SIG-M5 treated with dmso at 0.1 percent for 504 hours (cell line): ENCODE data around the gene NLGN3.

Experiments
- DNase-seq: peaks from one replicate; lab custom pipeline; 2025; ENCODE audit not compliant: unreplicated experiment; lab: John Stamatoyannopoulos, UW

The NLGN3 gene

DNA sequence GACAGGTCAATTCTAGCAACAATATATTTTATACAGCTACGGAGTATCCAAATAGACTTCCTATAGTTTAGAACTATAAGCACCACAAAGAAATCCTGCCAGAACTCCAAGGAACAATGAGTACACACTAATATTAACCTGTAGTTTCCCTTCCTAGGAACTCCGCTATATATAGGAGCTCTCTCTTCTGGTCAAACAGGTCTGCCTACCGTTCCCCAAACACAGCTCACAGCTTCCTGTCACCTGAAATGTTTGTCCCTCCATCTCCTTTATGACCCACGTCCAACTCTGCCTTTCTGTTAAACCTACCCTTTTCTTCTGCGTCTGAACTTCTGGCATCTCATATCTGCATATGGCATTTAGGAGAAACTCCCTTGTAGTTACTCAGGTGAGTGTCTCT, 67.9 kb downstream of the NLGN3 start:
- no peak for DNase-seq

DNA sequence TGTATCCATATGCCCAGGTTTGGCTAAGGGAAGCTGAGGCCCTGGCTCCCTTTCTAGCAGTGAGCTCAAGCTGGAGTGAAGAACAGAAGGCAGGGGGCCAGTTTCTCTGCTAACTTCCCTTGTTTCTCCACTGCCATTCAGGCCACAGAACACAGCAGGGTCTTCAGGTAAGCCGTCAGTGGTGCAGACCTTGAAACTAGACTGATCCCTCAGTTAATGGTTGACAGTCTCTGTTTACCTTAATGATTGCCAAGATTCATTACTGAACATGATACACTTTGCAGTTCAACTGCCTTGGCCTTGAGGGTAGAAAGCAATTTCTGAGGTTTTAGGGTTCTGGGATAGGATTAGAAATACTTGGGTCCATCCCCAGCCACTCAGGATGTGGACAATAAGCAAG, 69.5 kb downstream of the NLGN3 start:
- DNase-seq: no peak

GRCh38 chrX:71214604-71215337, 70.1 kb downstream of the NLGN3 start:
- no peak for DNase-seq

- DNase-seq: no peak
Measured at GRCh38 chrX:71215338-71215912, 70.8 kb downstream of the NLGN3 start.

DNA sequence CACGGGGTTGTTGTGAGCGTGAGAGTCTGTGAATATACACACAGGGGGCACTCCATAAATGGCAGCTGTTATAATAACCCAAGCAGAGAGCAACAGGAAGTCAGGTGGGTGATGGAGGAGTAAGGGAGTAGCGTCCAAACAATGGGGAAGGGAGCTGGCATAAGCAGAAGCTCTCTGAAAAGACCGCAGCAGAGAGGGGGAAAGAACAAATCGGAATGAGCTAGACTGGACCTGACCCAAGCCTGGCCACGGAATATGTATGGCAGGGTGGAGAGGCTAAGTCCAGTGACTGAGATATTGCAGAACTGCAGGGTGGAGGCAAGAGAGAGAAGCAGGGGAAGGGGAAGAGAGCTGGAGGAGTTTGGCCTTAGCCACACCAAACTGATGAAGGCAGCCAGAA, 71.8 kb downstream of the NLGN3 start:
- DNase-seq: no peak

- no peak for DNase-seq
Measured at GRCh38 chrX:71217298-71217697, 72.7 kb downstream of the NLGN3 start.
